H1 (cell line): ENCODE data around the gene ADD1.

Source experiments
- CTCF ChIP-seq, 3 experiments: IDR thresholded peaks; 1 replicate in 2 of 3; 2 replicates in 1 of 3; pipeline versions ENCODE4 v1.5.1 to v1.6.1; 2011; ENCODE audit warnings: low read length in 3 of 3, mild to moderate bottlenecking in 3 of 3, inconsistent platforms in 2 of 3, low read depth in 1 of 3, moderate library complexity in 1 of 3; ENCODE audit not compliant: insufficient read depth in 1 of 3; ENCODE audit errors: control extremely low read depth in 1 of 3
- JUN ChIP-seq: IDR thresholded peaks from 2 replicates; pipeline ENCODE4 v1.6.1; 2011; ENCODE audit warnings: low read depth, mild to moderate bottlenecking, improper control_type of control experiment, low read length
- PHF8 ChIP-seq: fragments of 200-600 bp; sonication (generic); conservative IDR thresholded peaks from 2 replicates; pipeline ENCODE4 v1.7.1; 2012; ENCODE audit warnings: low read depth, mild to moderate bottlenecking, inconsistent platforms, low read length, moderate library complexity
- POLR2A ChIP-seq, 2 experiments: IDR thresholded peaks; 1 replicate in 1 of 2; 2 replicates in 1 of 2; pipeline ENCODE4 v1.6.1; 2011; ENCODE audit warnings: low read depth in 2 of 2, low read length in 2 of 2, mild to moderate bottlenecking in 2 of 2; ENCODE audit errors: control extremely low read depth in 1 of 2
- POLR2AphosphoS5 ChIP-seq: IDR thresholded peaks from 2 replicates; pipeline ENCODE4 v1.6.1; 2011; ENCODE audit warnings: low read depth, low read length
- SIN3A ChIP-seq, 2 experiments: IDR thresholded peaks in 1 of 2; conservative IDR thresholded peaks in 1 of 2; 2 replicates each; pipeline ENCODE4 v1.6.1; 2011 to 2012; ENCODE audit warnings: low read length in 2 of 2, improper control_type of control experiment in 1 of 2, low read depth in 1 of 2, mild to moderate bottlenecking in 1 of 2
- SP1 ChIP-seq: IDR thresholded peaks from 2 replicates; pipeline ENCODE4 v1.6.1; 2011; ENCODE audit warnings: low read depth, low read length
- SP2 ChIP-seq: IDR thresholded peaks from 2 replicates; pipeline ENCODE4 v1.6.1; 2012; ENCODE audit warnings: mild to moderate bottlenecking, low read length, inconsistent platforms
- TBP ChIP-seq: IDR thresholded peaks from 2 replicates; pipeline ENCODE4 v1.6.1; 2011; ENCODE audit warnings: low read depth, low read length, improper control_type of control experiment
- USF2 ChIP-seq: IDR thresholded peaks from 2 replicates; pipeline ENCODE4 v1.6.1; 2011; ENCODE audit warnings: low read length, improper control_type of control experiment
- YY1 ChIP-seq: IDR thresholded peaks from 2 replicates; pipeline ENCODE4 v1.6.1; 2011; ENCODE audit warnings: low read depth, mild to moderate bottlenecking, low read length

- TF ChIP-seq TBP (no peak), PHF8 (no peak), USF2 (no peak), YY1 (no peak), CTCF (IDR thresholded peaks at IDR 0.05; ENCODE audit: control extremely low read depth in 1 of 3, insufficient read depth in 1 of 3, low read depth in 1 of 3, low read length in 3 of 3) (no peak), SP1 (no peak), POLR2AphosphoS5 (no peak), POLR2A (IDR thresholded peaks at IDR 0.05; ENCODE audit: control extremely low read depth in 1 of 2, low read depth in 2 of 2, low read length in 2 of 2) (no peak), JUN (no peak), SP2 (no peak), SIN3A (conservative IDR thresholded peaks at IDR 0.05 in 1 of 2, IDR thresholded peaks at IDR 0.05 in 1 of 2; ENCODE audit: low read depth in 1 of 2, low read length in 2 of 2) (no peak)
These were observed 23.2 kb downstream of the ADD1 start for GRCh38 chr4:2866891-2867290.
